Stomach (tissue), 4 donors: ENCODE measurements around the gene PIEZO1.

Source experiments
- EP300 ChIP-seq: sonication (generic); formaldehyde crosslinking; IDR thresholded peaks from one replicate; pipeline ENCODE4 v1.6.1; 2017; ENCODE audit warnings: antibody characterized with exemption
- POLR2A ChIP-seq, 4 donors: fragments of 450-650 bp; IDR thresholded peaks; one replicate each; pipeline ENCODE4 v1.6.1; 2016; ENCODE audit warnings: antibody characterized with exemption in 4 of 4, control low read depth in 2 of 4, mild to moderate bottlenecking in 1 of 4, moderate library complexity in 1 of 4

DNA sequence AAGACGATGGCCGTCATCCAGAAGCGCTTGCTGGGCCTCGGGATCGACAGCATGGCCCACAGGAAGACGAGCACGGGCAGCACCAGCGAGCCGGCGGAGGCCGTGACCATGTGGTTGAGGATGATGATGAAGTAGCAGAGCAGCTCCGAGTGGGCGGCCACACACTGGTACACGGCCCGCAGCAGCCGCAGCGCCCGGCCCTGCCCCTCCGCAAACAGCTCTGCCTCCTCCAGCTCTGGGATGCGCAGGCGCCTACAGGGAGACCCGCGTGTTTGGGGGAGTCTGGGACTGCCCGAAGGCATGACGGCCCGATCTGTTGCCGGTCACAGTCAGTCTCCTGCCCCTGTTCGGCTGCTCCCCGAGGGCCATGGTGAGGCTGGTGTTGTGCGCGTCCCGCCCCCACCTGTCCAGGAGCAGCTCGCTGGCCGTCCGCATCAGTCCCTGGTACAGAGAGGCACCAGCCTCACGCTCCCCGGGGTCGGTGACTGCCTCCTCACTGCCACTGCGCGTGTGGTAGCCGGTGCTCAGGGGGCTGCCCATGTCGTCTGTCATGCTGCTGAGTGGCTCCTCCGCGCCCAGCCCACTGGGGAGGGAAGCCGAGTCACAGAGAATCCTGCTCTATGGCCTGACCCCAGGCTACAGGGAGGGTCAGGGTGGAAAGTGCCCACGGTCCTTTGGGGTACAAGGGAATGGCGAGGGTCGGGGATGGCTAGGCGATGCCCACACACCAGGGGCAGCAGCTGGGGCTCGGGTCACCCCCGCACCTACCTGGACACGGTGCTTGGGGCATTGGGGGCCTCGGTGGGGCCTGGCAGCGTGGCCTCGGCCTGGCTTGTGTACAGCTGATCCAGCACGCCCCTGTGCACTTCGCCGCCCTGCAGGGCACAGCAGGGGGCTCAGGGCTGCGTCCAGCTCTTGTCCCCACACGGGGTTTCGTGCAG is 62.9 kb downstream of the PIEZO1 start:
- no peak for TF ChIP-seq EP300
- TF ChIP-seq POLR2A (IDR thresholded peaks at IDR 0.05) = no peak
